ENCODE measurements around the gene FANCC. TPM values are rescaled to one million over a fixed set of nuclear protein-coding genes. Genes with fewer than 3 reads are reported as not detected.

Gene FANCC
- total RNA-seq, 2 experiments from 2014 or later: 5.7 to 6.3 TPM

DNA sequence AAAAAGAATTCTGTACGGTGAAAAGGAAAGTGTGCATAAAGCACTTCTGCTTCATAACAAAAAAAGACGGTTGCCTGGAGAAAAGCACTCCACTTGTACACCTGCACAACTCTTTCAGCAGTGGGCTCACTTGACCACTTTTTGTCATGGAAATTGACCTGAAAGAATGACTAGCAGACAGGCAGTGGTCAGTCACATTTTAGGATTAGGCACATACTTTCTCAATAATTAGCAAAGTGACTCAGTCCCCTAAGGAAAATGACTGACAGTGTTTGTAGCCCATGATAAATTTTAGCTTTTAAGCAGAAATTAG lies 169.3 kb downstream of the FANCC start:
- intact Hi-C loops (cut with DNase I, micrococcal nuclease): no loop called here
- H3K27me3 ChIP-seq (ENCODE audit: control insufficient read depth in 1 of 2, insufficient read depth in 2 of 2, low read length in 2 of 2): no peaks in the 10 kb centered on the region
- H3K4me3 Mint-ChIP-seq: no peak overlapping the region
- CTCF ChIA-PET: no interaction called here
- no peak overlapping the region for H3K4me3 ChIP-seq (ENCODE audit: low read length)
- H3K4me1 ChIP-seq (ENCODE audit: insufficient read depth, low read length): no peaks in the 10 kb centered on the region
- TF ChIP-seq, protein P1, sequence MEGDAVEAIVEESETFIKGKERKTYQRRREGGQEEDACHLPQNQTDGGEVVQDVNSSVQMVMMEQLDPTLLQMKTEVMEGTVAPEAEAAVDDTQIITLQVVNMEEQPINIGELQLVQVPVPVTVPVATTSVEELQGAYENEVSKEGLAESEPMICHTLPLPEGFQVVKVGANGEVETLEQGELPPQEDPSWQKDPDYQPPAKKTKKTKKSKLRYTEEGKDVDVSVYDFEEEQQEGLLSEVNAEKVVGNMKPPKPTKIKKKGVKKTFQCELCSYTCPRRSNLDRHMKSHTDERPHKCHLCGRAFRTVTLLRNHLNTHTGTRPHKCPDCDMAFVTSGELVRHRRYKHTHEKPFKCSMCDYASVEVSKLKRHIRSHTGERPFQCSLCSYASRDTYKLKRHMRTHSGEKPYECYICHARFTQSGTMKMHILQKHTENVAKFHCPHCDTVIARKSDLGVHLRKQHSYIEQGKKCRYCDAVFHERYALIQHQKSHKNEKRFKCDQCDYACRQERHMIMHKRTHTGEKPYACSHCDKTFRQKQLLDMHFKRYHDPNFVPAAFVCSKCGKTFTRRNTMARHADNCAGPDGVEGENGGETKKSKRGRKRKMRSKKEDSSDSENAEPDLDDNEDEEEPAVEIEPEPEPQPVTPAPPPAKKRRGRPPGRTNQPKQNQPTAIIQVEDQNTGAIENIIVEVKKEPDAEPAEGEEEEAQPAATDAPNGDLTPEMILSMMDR (IDR thresholded peaks at IDR 0.05): no peak
- POLR2A ChIA-PET: no interaction called here
- H3K27ac ChIP-seq (ENCODE audit: low read depth in 1 of 2, low read length in 2 of 2): no peak overlapping the region
- no peaks in the 10 kb centered on the region for H3K9me3 ChIP-seq (ENCODE audit: control insufficient read depth in 1 of 2, insufficient read depth in 1 of 2, low read length in 2 of 2)
- no peak overlapping the region for H3K27ac Mint-ChIP-seq
- H3K4me1 Mint-ChIP-seq (ENCODE audit: low read depth): no peaks in the 10 kb centered on the region
- ATAC-seq (ENCODE audit: poor library complexity) (no peak), DNase-seq (no peak)
- H3K9me3 Mint-ChIP-seq: no peaks in the 10 kb centered on the region
- H3K27me3 Mint-ChIP-seq: no peaks in the 10 kb centered on the region
- peaks cover 16% of the 10 kb centered on the region for H3K36me3 Mint-ChIP-seq (ENCODE audit: low read depth)
- no peaks in the 10 kb centered on the region for H3K36me3 ChIP-seq (ENCODE audit: insufficient read depth, low read length)

DNA sequence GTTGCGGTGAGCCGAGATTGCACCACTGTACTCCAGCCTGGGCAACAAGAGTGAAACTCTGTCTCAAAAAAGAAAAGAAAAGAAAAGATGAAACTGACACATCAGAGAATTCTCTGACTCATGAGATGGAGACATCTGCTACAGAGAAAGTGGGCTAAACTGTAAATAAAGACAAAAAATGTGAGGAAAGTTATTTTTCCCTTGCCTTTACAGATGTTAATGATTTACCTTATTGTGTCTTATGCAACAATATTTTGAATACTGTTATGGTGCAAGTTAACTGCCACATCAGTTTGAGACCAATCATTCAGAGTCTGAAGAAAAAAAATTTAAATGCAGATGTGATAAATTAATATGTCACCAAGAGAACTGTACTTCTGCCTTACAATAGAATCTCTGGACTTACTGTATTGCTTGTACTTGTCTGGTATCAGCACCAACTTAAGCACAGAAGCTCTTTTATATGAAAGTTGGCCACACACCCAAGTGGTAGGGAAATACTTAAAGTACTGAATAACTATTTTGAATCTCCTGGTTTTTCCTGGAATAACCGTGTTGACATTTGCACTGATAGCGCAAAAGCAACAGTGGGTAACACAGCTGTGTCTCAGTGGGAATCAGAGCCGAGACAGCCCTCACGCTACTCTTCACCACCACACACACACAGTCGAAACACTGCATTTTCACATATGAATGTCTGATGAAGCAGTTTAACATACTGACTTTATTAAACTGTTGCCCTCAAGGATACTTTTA lies 169.9 kb downstream of the FANCC start:
- TF ChIP-seq, protein P1 (IDR thresholded peaks at IDR 0.05): no peak
- Mint-ChIP-seq H3K4me3 (no peak overlapping the region), H3K27me3 (no peaks in the 10 kb centered on the region), H3K4me1 (ENCODE audit: low read depth) (no peaks in the 10 kb centered on the region), H3K9me3 (no peaks in the 10 kb centered on the region), H3K36me3 (ENCODE audit: low read depth) (peaks cover 16% of the 10 kb centered on the region), H3K27ac (no peak overlapping the region)
- H3K27ac ChIP-seq (ENCODE audit: low read depth in 1 of 2, low read length in 2 of 2): no peak overlapping the region
- H3K9me3 ChIP-seq (ENCODE audit: control insufficient read depth in 1 of 2, insufficient read depth in 1 of 2, low read length in 2 of 2): no peaks in the 10 kb centered on the region
- no peaks in the 10 kb centered on the region for H3K4me1 ChIP-seq (ENCODE audit: insufficient read depth, low read length)
- DNase-seq (no peak), ATAC-seq (ENCODE audit: poor library complexity) (no peak)
- ChIA-PET POLR2A (no interaction called here), CTCF (no interaction called here)
- H3K4me3 ChIP-seq (ENCODE audit: low read length): no peak overlapping the region
- H3K27me3 ChIP-seq (ENCODE audit: control insufficient read depth in 1 of 2, insufficient read depth in 2 of 2, low read length in 2 of 2): no peaks in the 10 kb centered on the region
- intact Hi-C loops (cut with DNase I, micrococcal nuclease): no loop called here
- H3K36me3 ChIP-seq (ENCODE audit: insufficient read depth, low read length): no peaks in the 10 kb centered on the region

DNA sequence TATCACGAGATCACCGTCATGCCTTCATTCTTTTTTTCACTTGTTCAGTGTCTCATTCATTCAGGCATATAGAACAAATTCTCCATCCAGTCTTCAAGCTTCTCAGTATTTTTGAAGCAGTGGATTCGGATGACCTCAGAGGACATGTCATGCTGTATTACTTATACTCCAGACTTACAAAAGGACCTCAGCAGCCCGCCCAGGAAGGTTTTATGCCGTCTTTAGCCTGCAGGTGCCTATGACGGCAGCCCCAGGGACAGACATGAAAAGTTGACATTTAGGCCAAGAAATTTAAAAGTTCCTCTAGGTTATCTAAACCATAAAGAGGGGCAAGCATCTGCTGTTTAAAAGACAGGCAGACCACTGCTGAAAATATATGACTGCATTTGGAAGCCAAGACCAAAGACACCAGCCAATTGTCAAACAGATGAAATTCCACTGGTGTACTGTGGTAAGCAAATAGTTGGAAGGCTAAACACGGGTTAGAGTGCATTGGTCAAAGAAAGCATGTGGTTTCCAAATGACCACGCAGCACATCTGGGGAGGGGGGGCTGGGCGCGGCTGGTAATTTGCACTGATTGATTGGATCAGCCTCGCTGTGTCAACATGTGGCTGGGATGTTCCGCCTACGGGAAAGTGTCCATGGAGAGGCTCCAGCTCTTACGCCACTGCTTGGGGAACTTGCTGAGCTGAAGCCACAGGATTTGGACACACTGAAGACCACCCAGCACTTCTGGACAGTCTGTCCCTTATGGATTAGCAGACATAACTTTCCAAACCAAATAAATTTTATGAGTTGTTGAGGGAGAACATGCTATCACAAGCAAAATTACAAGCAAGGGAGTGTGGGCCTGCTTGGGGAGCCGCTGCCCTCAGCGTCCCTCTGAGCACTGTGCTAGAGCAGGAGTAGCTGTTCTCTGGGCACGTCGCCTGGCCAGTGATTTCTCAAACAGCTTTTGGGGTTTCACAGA lies 173.6 kb downstream of the FANCC start:
- Histone ChIP-seq H3K27me3 (ENCODE audit: control insufficient read depth in 1 of 2, insufficient read depth in 2 of 2, low read length in 2 of 2) (no peaks in the 10 kb centered on the region), H3K9me3 (ENCODE audit: control insufficient read depth in 1 of 2, insufficient read depth in 1 of 2, low read length in 2 of 2) (no peaks in the 10 kb centered on the region), H3K36me3 (ENCODE audit: insufficient read depth, low read length) (no peaks in the 10 kb centered on the region), H3K4me1 (ENCODE audit: insufficient read depth, low read length) (no peaks in the 10 kb centered on the region), H3K27ac (ENCODE audit: low read depth in 1 of 2, low read length in 2 of 2) (no peak overlapping the region), H3K4me3 (ENCODE audit: low read length) (no peak overlapping the region)
- no peak for ATAC-seq (ENCODE audit: poor library complexity)
- Mint-ChIP-seq H3K36me3 (ENCODE audit: low read depth) (peaks cover 5% of the 10 kb centered on the region), H3K9me3 (no peaks in the 10 kb centered on the region), H3K27me3 (no peaks in the 10 kb centered on the region), H3K27ac (no peak overlapping the region), H3K4me3 (no peak overlapping the region), H3K4me1 (ENCODE audit: low read depth) (no peaks in the 10 kb centered on the region)
- POLR2A ChIA-PET: no interaction called here
- DNase-seq: no peak
- CTCF ChIA-PET: no interaction called here
- intact Hi-C loops (cut with DNase I, micrococcal nuclease): no loop called here
- TF ChIP-seq, protein P1 (IDR thresholded peaks at IDR 0.05): no peak
